ENCODE results near the gene RYR3. TPM values are rescaled to one million over a fixed set of nuclear protein-coding genes. Genes with fewer than 3 reads are reported as not detected.

Gene RYR3
- total RNA-seq, 2 experiments from 2014 or later, result 0.06 to 0.32 TPM

DNA sequence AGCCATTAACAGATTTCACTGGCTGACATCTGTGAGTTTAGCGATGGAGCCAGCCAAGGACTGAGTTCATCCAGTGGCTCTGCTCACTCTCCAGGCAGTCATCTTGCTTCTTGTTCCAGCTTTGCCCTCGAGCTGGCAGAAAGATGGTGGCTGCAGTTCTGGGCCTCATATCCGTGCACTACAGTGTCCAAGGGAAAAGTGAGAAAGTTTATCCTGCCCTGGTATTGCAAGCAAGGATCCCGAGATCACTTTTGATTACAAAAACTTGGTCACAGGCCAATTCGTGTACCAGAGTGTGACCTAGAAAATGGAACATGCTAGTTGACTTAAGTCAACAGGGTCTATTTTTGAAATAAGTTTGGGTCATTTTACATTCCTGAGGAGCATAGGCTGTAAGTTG is 369.6 kb downstream of the RYR3 start:
- no peak overlapping the region for H3K4me2 ChIP-seq (ENCODE audit: low read length)

GRCh38 chr15:33693166-33693800 is 382.5 kb downstream of the RYR3 start:
- no peak for DNase-seq (ENCODE audit: low spot score)
- Histone ChIP-seq H3K9me3 (ENCODE audit: low read length) (no peaks in the 10 kb centered on the region), H3K36me3 (ENCODE audit: insufficient read depth, low read length) (no peaks in the 10 kb centered on the region), H3K79me2 (ENCODE audit: insufficient read depth, low read depth, low read length) (no peaks in the 10 kb centered on the region), H4K20me1 (ENCODE audit: insufficient read depth, low read length) (no peaks in the 10 kb centered on the region), H3K9me2 (ENCODE audit: insufficient read depth, low read length) (no peaks in the 10 kb centered on the region), H3K27ac (ENCODE audit: low read depth, low read length, poor library complexity, severe bottlenecking) (no peak overlapping the region), H3K4me1 (ENCODE audit: insufficient read depth, low read length, poor library complexity, severe bottlenecking) (no peaks in the 10 kb centered on the region), H3K4me3 (ENCODE audit: low read depth, low read length, poor library complexity, severe bottlenecking) (no peak overlapping the region), H2AFZ (ENCODE audit: low read length) (no peak overlapping the region), H3K4me2 (ENCODE audit: low read length) (no peak overlapping the region)
- intact Hi-C loops (cut with micrococcal nuclease; ENCODE audit: unreplicated experiment), result loop anchor here (10.0 kb wide), 1 partner anchor 608 kb away; no protein-coding TSS in a partner anchor
- TF ChIP-seq EZH2phosphoT487 (IDR thresholded peaks at IDR 0.05; ENCODE audit: borderline replicate concordance, low read depth, low read length) (no peak), CTCF (conservative IDR thresholded peaks at IDR 0.05; ENCODE audit: low read length) (no peak)
- ChIA-PET CTCF (ENCODE audit: unreplicated experiment) (no interaction called here), POLR2A (no interaction called here)
- BruUV-seq (replicated peaks), result no TSS peak

More for the DNA sequence above, 369.6 kb downstream of the RYR3 start:
- Histone ChIP-seq H3K27ac (ENCODE audit: low read depth, low read length, poor library complexity, severe bottlenecking) (no peak overlapping the region), H3K9me2 (ENCODE audit: insufficient read depth, low read length) (no peaks in the 10 kb centered on the region), H2AFZ (ENCODE audit: low read length) (no peak overlapping the region), H3K36me3 (ENCODE audit: insufficient read depth, low read length) (no peaks in the 10 kb centered on the region), H3K4me3 (ENCODE audit: low read depth, low read length, poor library complexity, severe bottlenecking) (no peak overlapping the region), H4K20me1 (ENCODE audit: insufficient read depth, low read length) (no peaks in the 10 kb centered on the region), H3K4me1 (ENCODE audit: insufficient read depth, low read length, poor library complexity, severe bottlenecking) (peaks cover 28% of the 10 kb centered on the region), H3K79me2 (ENCODE audit: insufficient read depth, low read depth, low read length) (no peaks in the 10 kb centered on the region), H3K9me3 (ENCODE audit: low read length) (no peaks in the 10 kb centered on the region)
- BruUV-seq (replicated peaks), result no TSS peak
- POLR2A ChIA-PET, result interaction anchor here (0.7 to 2.1 kb wide), 4 partner anchors 11 to 510 kb away, joined by 3 to 10 read pairs (median 3); no protein-coding TSS in a partner anchor
- no peak for DNase-seq (ENCODE audit: low spot score)
- TF ChIP-seq EZH2phosphoT487 (IDR thresholded peaks at IDR 0.05; ENCODE audit: borderline replicate concordance, low read depth, low read length) (no peak), CTCF (conservative IDR thresholded peaks at IDR 0.05; ENCODE audit: low read length) (no peak)
- intact Hi-C loops (cut with micrococcal nuclease; ENCODE audit: unreplicated experiment), result loop anchor here (5.0 kb wide), 1 partner anchor 128 kb away; no protein-coding TSS in a partner anchor
- CTCF ChIA-PET (ENCODE audit: unreplicated experiment), result interaction anchor here (0.6 kb wide), 1 partner anchor 94 kb away, joined by 3 read pairs; no protein-coding TSS in a partner anchor

- Histone ChIP-seq H3K4me3 (ENCODE audit: low read depth, low read length, poor library complexity, severe bottlenecking) (no peak overlapping the region), H3K79me2 (ENCODE audit: insufficient read depth, low read depth, low read length) (no peaks in the 10 kb centered on the region), H3K9me2 (ENCODE audit: insufficient read depth, low read length) (no peaks in the 10 kb centered on the region), H4K20me1 (ENCODE audit: insufficient read depth, low read length) (no peaks in the 10 kb centered on the region), H3K4me2 (ENCODE audit: low read length) (no peak overlapping the region), H3K4me1 (ENCODE audit: insufficient read depth, low read length, poor library complexity, severe bottlenecking) (no peaks in the 10 kb centered on the region), H2AFZ (ENCODE audit: low read length) (no peak overlapping the region), H3K9me3 (ENCODE audit: low read length) (no peaks in the 10 kb centered on the region), H3K27ac (ENCODE audit: low read depth, low read length, poor library complexity, severe bottlenecking) (no peak overlapping the region), H3K36me3 (ENCODE audit: insufficient read depth, low read length) (no peaks in the 10 kb centered on the region)
- BruUV-seq (replicated peaks), result no TSS peak
- ChIA-PET CTCF (ENCODE audit: unreplicated experiment) (interaction anchor here (0.5 kb wide), 1 partner anchor 404 kb away, joined by 3 read pairs; no protein-coding TSS in a partner anchor), POLR2A (no interaction called here)
- no peak for TF ChIP-seq EZH2phosphoT487 (IDR thresholded peaks at IDR 0.05; ENCODE audit: borderline replicate concordance, low read depth, low read length)
- TF ChIP-seq CTCF (conservative IDR thresholded peaks at IDR 0.05; ENCODE audit: low read length), result no peak
- intact Hi-C loops (cut with micrococcal nuclease; ENCODE audit: unreplicated experiment), result loop anchor here (10.0 kb wide), 1 partner anchor 613 kb away; no protein-coding TSS in a partner anchor
- no peak for DNase-seq (ENCODE audit: low spot score)
Measured at GRCh38 chr15:33698126-33698525, 387.4 kb downstream of the RYR3 start.

Data from OCI-LY7 (cell line).